Heart left ventricle (tissue), 13 donors: ENCODE measurements around the gene CNDP2.

Experiments used
- POLR2A ChIP-seq, 2 donors: fragments of 450-650 bp; IDR thresholded peaks; one replicate each; pipeline ENCODE4 v1.6.1; 2017; ENCODE audit warnings: antibody characterized with exemption in 2 of 2, mild to moderate bottlenecking in 2 of 2, moderate library complexity in 2 of 2
- TF ChIP-seq, protein P1 (sequence below), 12 donors: fragments of 200-600 bp; sonication (generic) in 4 of 12; IDR thresholded peaks; one replicate each; pipeline versions ENCODE4 v1.5.0 to v1.8.0; 2018 to 2022; ENCODE audit warnings: antibody characterized with exemption in 12 of 12, mild to moderate bottlenecking in 5 of 12
- donor health status: ischemic (EF 13 %, LVEDD 7.1; RV severe dilation, severe dysfunction).
- donor health status: DM: no; HTN: yes; CAD: no.
- donor health status: DM: no; HTN: no; CAD: no.
- donor health status: ischemic (EF 25% LVEDD 6.9; RV normal size, moderate dysfunction).
- donor health status: ischemic (EF 25% LVEDD 5.7; RV mildly dilated, moderate dysfunction).
- donor health status: ischemic (EF 35%, LVEDD 5.7; RV mildly dilated, moderate dysfunction).
- donor health status: nonischemic (EF 11% LVEDD 7.7; RV severe dilation, severe dysfunction).
- donor health status: DM: yes; HTN: yes; CAD: no.
- donor health status: PGD.
- donor health status: ischemic (EF 29% LVEDD 5.4; RV normal size, mild dysfunction).
- donor health status: nonischemic (EF 23%, LVEDD 6.1; RV moderate dilation, normal function).

DNA sequence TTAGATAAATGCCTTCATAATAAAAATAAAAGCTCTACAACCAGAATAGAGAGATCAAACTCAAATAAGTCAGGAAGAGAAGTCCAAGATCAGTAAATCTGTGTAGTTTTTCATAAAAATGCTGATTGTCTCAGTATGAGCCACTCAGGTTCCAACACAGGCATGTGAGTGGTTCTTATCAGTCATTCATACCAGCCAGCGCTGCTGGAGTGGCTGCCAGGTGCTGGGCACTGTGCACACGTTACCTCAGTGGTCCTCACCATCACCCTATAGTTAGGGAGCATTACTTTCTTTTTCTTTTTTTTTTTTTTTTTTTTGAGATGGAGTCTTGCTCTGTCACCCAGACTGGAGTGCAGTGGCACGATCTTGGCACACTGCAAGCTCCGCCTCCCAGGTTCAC, 61.9 kb downstream of the CNDP2 start:
- TF ChIP-seq, protein P1, sequence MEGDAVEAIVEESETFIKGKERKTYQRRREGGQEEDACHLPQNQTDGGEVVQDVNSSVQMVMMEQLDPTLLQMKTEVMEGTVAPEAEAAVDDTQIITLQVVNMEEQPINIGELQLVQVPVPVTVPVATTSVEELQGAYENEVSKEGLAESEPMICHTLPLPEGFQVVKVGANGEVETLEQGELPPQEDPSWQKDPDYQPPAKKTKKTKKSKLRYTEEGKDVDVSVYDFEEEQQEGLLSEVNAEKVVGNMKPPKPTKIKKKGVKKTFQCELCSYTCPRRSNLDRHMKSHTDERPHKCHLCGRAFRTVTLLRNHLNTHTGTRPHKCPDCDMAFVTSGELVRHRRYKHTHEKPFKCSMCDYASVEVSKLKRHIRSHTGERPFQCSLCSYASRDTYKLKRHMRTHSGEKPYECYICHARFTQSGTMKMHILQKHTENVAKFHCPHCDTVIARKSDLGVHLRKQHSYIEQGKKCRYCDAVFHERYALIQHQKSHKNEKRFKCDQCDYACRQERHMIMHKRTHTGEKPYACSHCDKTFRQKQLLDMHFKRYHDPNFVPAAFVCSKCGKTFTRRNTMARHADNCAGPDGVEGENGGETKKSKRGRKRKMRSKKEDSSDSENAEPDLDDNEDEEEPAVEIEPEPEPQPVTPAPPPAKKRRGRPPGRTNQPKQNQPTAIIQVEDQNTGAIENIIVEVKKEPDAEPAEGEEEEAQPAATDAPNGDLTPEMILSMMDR (IDR thresholded peaks at IDR 0.05), result no peak
- TF ChIP-seq POLR2A (IDR thresholded peaks at IDR 0.05), result no peak
